Omental fat pad (tissue), 4 donors: ENCODE data around the gene CFAP43. TPM values are rescaled to one million over a fixed set of nuclear protein-coding genes. Genes with fewer than 3 reads are reported as not detected.

ENCODE experiments used
- ATAC-seq: fragments of 150-250 bp; one replicate; pipeline ENCODE4 v1.9.1; 2016; ENCODE audit warnings: mild to moderate bottlenecking, moderate library complexity; ENCODE audit not compliant: low FRiP score
- DNase-seq: peaks from one replicate; pipeline ENCODE4 v3.0.0-alpha.2; 2019; ENCODE audit warnings: low spot score
- total RNA-seq, 4 donors: library from RNA; depleted of rRNA; stranded (reverse); fragments of >200 nt; gene quantifications; one replicate each; pipeline ENCODE4 v1.1.0, GENCODE V29; 2016
- TF ChIP-seq, protein P1 (sequence below), 3 donors: fragments of 450-650 bp; IDR thresholded peaks; one replicate each; pipeline ENCODE4 v1.5.1; 2016 to 2017; ENCODE audit warnings: antibody characterized with exemption in 3 of 3, mild to moderate bottlenecking in 3 of 3, moderate library complexity in 2 of 3

CFAP43 gene
- total RNA-seq, 4 donors from 2014 or later, result 0.38 to 0.84 (median 0.60) TPM; not detected in 1

GRCh38 chr10:104255311-104255981 is 23.3 kb upstream of the CFAP43 start:
- peak; percentile 87 for ATAC-seq
- TF ChIP-seq, protein P1, sequence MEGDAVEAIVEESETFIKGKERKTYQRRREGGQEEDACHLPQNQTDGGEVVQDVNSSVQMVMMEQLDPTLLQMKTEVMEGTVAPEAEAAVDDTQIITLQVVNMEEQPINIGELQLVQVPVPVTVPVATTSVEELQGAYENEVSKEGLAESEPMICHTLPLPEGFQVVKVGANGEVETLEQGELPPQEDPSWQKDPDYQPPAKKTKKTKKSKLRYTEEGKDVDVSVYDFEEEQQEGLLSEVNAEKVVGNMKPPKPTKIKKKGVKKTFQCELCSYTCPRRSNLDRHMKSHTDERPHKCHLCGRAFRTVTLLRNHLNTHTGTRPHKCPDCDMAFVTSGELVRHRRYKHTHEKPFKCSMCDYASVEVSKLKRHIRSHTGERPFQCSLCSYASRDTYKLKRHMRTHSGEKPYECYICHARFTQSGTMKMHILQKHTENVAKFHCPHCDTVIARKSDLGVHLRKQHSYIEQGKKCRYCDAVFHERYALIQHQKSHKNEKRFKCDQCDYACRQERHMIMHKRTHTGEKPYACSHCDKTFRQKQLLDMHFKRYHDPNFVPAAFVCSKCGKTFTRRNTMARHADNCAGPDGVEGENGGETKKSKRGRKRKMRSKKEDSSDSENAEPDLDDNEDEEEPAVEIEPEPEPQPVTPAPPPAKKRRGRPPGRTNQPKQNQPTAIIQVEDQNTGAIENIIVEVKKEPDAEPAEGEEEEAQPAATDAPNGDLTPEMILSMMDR (IDR thresholded peaks at IDR 0.05), result no peak
- no peak for DNase-seq

DNA sequence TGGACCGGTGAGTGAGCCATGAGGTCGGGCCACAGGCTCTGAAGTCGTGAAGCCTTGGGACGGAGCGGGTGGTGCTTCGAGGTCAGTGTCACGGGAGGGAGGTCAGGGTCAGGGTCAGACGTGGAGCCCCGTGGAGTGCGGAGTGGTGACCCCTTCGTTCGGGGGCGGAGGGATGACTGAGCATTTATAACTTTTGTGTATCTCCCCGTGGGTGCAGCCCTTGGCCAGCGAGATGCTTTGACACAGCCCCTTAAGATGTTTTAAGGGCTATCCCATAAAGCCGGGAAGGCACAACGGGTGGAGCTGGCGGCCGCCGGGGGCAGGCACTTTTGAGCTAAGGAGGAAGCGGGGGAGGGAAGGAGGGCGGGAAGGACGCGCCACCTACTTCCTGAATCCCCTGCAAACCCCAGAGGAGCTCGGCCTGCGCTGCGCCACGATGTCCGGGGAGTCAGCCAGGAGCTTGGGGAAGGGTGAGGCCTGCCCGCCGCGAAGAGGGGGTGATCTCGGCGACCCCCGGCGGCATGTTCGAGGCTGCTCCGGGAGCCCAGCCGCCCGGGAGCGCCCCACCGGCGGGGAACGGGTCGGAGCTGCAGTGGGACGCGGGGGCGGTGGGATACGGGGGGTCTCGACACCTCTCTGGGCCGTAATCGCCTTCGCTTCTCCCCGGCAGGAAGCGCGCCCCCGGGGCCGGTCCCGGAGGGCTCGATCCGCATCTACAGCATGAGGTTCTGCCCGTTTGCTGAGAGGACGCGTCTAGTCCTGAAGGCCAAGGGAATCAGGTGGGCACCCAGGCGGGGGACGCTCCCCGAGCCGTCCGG is 22.5 kb upstream of the CFAP43 start, which contains the start of gene GSTO1:
GSTO1 (plus strand) TSS at position 400 of the 818 bp plus-strand sequence; CDS start at position 437, 37 bp downstream.
- ATAC-seq, result peak; percentile 65
- TF ChIP-seq, protein P1 (IDR thresholded peaks at IDR 0.05), result no peak

GRCh38 chr10:104253606-104254410 is 21.6 kb upstream of the CFAP43 start:
- ATAC-seq, result no peak

More for the DNA sequence above, 22.5 kb upstream of the CFAP43 start, which contains the start of gene GSTO1:
- DNase-seq, result peak; percentile 57

GRCh38 chr10:104253106-104253505 is 20.9 kb upstream of the CFAP43 start:
- no peak for ATAC-seq
- no peak for DNase-seq
- TF ChIP-seq, protein P1 (IDR thresholded peaks at IDR 0.05), result no peak

More at GRCh38 chr10:104253606-104254410, 21.6 kb upstream of the CFAP43 start:
- no peak for DNase-seq
- TF ChIP-seq, protein P1 (IDR thresholded peaks at IDR 0.05), result no peak

DNA sequence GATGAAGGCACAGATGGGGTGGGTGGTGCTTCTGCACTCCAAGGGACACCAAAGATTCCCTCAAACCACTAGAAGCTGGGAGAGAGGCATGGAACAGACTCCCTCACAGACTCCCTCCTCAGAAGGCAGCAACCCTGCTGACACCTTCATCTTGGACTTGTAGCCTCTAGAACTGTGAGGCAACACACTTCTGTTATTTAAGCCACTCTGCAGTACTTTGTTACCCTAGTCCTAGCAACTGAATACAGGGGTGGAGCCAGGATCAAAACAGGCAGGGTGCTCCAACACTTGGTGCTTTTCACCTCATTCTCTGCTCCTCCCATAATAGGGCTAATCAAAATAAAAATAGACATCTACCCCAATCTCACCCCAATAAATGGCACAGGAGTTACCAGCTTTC is 20.2 kb upstream of the CFAP43 start:
- TF ChIP-seq, protein P1 (IDR thresholded peaks at IDR 0.05), result no peak
- DNase-seq (no peak), ATAC-seq (no peak)

GRCh38 chr10:104251443-104251842 is 19.3 kb upstream of the CFAP43 start:
- ATAC-seq, result no peak
- TF ChIP-seq, protein P1 (IDR thresholded peaks at IDR 0.05), result no peak
- no peak for DNase-seq
